Osteocyte (in vitro differentiated cells): ENCODE results near the gene PGAM2. TPM values are rescaled to one million over a fixed set of nuclear protein-coding genes. Genes with fewer than 3 reads are reported as not detected.

ENCODE experiments used
- DNase-seq: peaks from one replicate; pipeline ENCODE4 v3.0.0; 2021; ENCODE audit warnings: mixed read lengths; ENCODE audit not compliant: unreplicated experiment; ENCODE audit errors: extremely low spot score
- H3K27ac Mint-ChIP-seq: one replicate; pipeline ENCODE4 v1.8.0; 2021; ENCODE audit warnings: mild to moderate bottlenecking, mixed read lengths; ENCODE audit not compliant: unreplicated experiment
- H3K27me3 Mint-ChIP-seq: one replicate; pipeline ENCODE4 v1.8.0; 2021; ENCODE audit warnings: mixed read lengths; ENCODE audit not compliant: unreplicated experiment
- H3K36me3 Mint-ChIP-seq: one replicate; pipeline ENCODE4 v1.8.0; 2021; ENCODE audit warnings: mixed read lengths; ENCODE audit not compliant: unreplicated experiment
- H3K4me1 Mint-ChIP-seq: one replicate; pipeline ENCODE4 v1.8.0; 2021; ENCODE audit warnings: mixed read lengths; ENCODE audit not compliant: unreplicated experiment
- H3K4me3 Mint-ChIP-seq: one replicate; pipeline ENCODE4 v1.8.0; 2021; ENCODE audit warnings: mild to moderate bottlenecking, moderate library complexity, mixed read lengths; ENCODE audit not compliant: unreplicated experiment
- H3K9me3 Mint-ChIP-seq: one replicate; pipeline ENCODE4 v1.8.0; 2021; ENCODE audit warnings: mixed read lengths; ENCODE audit not compliant: unreplicated experiment
- CTCF ChIP-seq: fragments of 200-600 bp; sonication (generic); IDR thresholded peaks from 2 replicates; pipeline ENCODE4 v1.5.0; 2021; ENCODE audit warnings: antibody characterized with exemption, mild to moderate bottlenecking, moderate library complexity
- total RNA-seq: library from RNA; stranded (reverse); gene quantifications from 2 replicates; pipeline ENCODE4 v1.2.1, GENCODE V29; 2021

Gene PGAM2
- total RNA-seq, 1 donor from 2014 or later = 0.97 TPM

- Mint-ChIP-seq H3K27ac (no peak overlapping the region), H3K9me3 (no peaks in the 10 kb centered on the region), H3K4me3 (no peak overlapping the region), H3K4me1 (peaks cover 13% of the 10 kb centered on the region), H3K36me3 (peaks cover 21% of the 10 kb centered on the region), H3K27me3 (no peaks in the 10 kb centered on the region)
- no peak for DNase-seq
- no peak for TF ChIP-seq CTCF
These were observed 47.0 kb upstream of the PGAM2 start for GRCh38 chr7:44112231-44112996.

- Mint-ChIP-seq H3K36me3 (peaks cover 21% of the 10 kb centered on the region), H3K9me3 (no peaks in the 10 kb centered on the region), H3K4me1 (peaks cover 19% of the 10 kb centered on the region), H3K4me3 (no peak overlapping the region), H3K27me3 (no peaks in the 10 kb centered on the region), H3K27ac (no peak overlapping the region)
- DNase-seq = no peak
- no peak for TF ChIP-seq CTCF
These were observed 46.4 kb upstream of the PGAM2 start for GRCh38 chr7:44111761-44112160.

- H3K27ac Mint-ChIP-seq = no peak overlapping the region
- H3K9me3 Mint-ChIP-seq = no peaks in the 10 kb centered on the region
- no peaks in the 10 kb centered on the region for H3K27me3 Mint-ChIP-seq
- peaks cover 26% of the 10 kb centered on the region for H3K36me3 Mint-ChIP-seq
- no peak for DNase-seq
- no peak for TF ChIP-seq CTCF
- H3K4me3 Mint-ChIP-seq = no peak overlapping the region
- H3K4me1 Mint-ChIP-seq = peaks cover 24% of the 10 kb centered on the region
These were observed 45.6 kb upstream of the PGAM2 start for GRCh38 chr7:44110719-44111635.

- no peak for DNase-seq
- H3K9me3 Mint-ChIP-seq = no peaks in the 10 kb centered on the region
- peaks cover 31% of the 10 kb centered on the region for H3K4me1 Mint-ChIP-seq
- H3K36me3 Mint-ChIP-seq = peaks cover 31% of the 10 kb centered on the region
- peak overlapping the region; percentile 31 for H3K27ac Mint-ChIP-seq
- TF ChIP-seq CTCF = no peak
- no peak overlapping the region for H3K4me3 Mint-ChIP-seq
- H3K27me3 Mint-ChIP-seq = no peaks in the 10 kb centered on the region
These were observed 44.6 kb upstream of the PGAM2 start for GRCh38 chr7:44109991-44110390.
